ENCODE measurements around the gene CDH26. TPM values are rescaled to one million over a fixed set of nuclear protein-coding genes. Genes with fewer than 3 reads are reported as not detected.

CDH26 gene
- 1.3 TPM for total RNA-seq

DNA sequence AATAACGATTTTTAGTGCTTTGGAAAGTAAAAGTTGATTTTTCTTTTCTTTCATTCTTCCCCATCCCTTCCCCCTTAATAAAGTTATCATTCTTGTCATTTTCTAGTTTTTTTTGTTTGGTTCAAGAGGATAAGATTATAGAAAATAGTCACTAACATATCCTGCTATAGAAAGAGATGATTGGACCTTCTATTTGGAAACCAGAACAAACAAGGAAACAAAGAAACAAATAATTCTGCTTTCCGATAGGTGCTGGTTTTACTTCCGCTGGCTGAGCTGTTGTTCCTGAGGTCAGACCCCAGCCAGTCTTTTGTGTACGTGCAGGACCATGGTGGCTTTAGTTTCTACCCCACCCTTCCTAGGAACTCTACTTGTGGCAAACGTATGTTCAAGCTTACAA, at the start of gene CDH26:
Gene CDH26 (plus strand): TSS at position 301 of the 400 bp plus-strand sequence. CDS start 304 bp downstream, outside the sequence.
- no peak for ATAC-seq

- ATAC-seq, result no peak
These were observed 49.4 kb upstream of the CDH26 start for GRCh38 chr20:59908855-59909254.

- ATAC-seq, result no peak
These were observed 47.2 kb upstream of the CDH26 start for GRCh38 chr20:59911041-59911440.

DNA sequence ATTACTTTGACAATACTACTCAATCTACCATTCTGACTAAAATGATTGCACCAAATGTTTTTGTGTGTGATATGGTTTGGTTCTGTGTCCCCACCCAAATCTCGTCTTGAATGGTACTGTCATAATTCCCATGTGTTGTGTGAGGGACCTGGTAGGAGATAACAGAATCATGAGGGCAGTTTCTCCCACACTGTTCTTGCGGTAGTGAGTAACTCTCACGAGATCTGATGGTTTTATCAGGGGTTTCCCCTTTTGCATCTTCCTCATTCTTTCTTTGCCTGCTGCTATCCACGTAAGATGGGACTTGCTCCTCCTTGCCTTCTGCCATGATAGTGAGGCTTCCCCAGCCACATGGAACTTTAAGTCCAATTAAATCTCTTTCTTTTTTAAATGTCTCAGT, 45.6 kb upstream of the CDH26 start:
- no peak for ATAC-seq

DNA sequence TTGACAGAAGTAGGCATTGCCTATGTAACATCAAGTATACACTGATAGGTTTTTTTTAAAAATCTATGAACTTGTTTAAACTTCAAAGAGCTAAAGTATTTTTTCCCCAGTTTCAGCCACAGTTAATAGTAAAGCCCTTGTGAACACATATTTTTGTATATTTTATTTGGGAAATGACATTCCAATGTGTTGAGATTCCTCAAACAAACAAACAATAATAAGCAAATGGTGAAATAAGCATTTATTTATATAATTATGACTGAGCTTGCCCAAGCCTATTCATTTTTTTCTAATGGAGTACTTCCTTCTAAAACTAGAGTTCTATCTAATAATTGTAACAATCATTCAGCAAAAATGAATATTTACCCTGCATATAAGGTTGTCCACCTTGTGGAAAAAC, 37.3 kb upstream of the CDH26 start:
- no peak for ATAC-seq

DNA sequence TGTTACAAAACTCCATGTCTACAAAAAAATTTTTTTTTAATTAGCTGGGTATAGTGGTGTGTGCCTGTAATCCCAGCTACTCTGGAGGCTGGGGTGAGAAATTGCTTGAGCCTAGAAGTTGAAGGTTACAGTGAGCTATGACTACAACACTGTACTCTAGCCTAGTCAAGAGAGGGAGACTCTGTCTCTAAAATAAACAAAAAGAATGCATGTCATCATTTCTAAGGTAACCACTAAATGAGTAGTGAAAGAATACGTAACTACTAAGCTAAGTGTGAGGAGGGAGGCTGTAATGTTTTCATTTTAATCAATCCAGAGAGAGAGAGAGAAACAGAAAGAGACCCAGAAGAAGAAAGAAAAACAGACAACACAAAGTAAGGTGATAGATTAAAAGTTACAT, 34.7 kb upstream of the CDH26 start:
- no peak for ATAC-seq

DNA sequence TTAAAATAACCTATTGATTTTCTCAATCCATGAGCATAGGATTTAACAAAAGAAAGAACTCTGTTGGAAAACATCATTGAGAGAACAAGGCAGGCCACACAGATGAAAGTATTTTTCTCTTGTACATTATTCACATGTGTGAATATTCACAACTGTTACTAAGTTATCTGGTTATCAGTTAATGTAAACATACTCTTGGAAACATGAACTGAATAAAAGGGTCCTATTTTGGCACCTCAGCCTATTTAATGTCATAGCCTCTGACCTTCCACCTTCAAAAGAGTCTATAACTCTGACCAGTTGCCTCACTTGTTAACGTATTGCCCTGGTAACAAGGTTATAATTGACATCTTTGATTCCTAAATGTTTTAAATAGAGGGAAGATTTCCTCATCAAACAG, 32.9 kb upstream of the CDH26 start:
- ATAC-seq, result no peak

DNA sequence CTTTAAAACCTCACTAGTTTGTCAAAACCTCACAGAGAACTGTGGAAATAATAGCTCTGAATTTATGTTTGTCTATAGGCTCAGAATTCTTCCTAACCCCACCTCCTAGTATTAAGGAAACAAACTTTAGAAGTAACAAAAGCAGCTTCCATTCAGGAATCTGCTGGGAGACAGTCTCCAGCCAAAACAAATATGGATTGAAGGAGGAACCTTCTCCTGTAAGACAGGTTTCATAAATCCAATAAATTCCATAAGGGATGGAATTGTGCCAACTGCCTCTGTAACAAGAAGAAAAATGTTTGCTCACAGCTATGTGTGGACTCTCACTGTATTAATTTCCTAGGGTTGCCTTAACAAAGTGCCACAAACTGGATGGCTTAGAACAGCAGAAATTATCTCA, 32.3 kb upstream of the CDH26 start:
- ATAC-seq, result no peak

GRCh38 chr20:59931511-59932312, 26.5 kb upstream of the CDH26 start:
- ATAC-seq, result no peak

DNA sequence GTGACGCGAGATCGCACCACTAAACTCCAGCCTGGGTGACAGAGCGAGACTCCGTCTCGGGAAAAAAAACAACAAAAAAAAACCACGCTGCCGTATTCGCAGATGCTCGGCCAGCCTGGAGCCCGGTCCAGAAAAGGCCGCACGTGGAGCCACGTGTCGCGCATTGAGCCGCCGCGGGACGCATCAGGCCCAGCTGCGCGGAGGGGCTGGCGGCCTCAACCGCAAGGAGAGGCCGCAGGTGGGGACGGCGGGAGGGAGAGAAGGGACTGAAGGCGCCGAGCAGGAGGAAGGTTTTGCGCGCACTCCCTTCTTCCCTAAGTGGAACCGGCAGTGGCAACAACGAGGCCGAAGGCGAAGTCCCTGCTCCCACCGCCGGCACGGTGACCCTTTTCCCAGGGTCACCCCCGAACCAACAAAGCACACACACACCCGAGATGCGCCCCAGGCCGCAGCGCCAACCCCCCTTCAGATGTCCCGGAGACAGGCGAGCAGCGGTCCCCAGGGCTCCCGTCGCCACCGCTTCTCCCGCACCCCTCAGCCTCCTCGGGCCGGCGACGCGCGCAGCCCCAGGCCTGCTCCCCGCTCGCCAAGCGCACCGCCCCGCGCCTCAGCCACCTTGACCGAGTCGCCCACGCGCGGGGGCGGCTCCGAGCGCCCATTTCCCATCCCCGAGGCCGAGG, 25.5 kb upstream of the CDH26 start:
- no peak for ATAC-seq

GRCh38 chr20:59933296-59933848, 24.9 kb upstream of the CDH26 start, which contains the start of gene SYCP2:
TSS of gene SYCP2 (minus strand) at chr20:59933637. CDS start at chr20:59922413, 11,224 bp downstream.
- peak; percentile 35 for ATAC-seq

DNA sequence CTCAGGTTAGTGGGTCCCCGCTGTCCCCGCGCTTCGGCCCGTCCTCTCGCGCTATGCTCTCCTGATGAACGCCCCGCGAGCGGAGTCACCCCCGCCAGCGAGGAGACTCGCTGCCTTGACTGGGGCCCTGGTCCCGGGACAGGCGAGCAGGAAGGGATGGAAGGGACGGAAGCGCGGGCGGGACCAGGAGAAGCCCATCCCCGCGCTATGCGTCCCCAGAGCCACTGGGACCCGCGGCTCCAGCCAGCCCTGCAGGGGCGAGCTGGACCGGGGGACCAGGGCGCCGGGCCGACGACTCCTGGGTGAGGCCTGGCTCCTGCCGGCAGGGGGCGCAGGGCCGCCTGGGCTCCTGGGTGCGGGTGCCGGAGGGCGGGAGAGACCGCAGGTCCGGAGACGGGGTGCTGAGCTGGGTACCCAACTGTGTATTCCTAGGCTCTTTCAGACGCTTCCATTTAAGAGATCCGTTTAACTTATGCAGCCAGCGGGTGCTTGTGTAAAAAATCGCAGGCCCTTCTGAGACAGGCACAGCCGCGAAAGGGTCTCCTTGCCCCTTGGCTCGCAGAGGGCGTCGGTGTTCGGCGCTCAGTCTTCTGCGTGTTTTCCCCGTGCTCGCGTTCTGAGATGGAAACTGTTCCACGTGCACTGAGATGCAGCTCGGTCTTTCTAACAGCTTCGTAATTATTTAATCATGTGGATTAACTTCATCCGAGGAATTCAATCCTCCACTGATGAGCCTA, 24.2 kb upstream of the CDH26 start:
- peak; percentile 83 for ATAC-seq

DNA sequence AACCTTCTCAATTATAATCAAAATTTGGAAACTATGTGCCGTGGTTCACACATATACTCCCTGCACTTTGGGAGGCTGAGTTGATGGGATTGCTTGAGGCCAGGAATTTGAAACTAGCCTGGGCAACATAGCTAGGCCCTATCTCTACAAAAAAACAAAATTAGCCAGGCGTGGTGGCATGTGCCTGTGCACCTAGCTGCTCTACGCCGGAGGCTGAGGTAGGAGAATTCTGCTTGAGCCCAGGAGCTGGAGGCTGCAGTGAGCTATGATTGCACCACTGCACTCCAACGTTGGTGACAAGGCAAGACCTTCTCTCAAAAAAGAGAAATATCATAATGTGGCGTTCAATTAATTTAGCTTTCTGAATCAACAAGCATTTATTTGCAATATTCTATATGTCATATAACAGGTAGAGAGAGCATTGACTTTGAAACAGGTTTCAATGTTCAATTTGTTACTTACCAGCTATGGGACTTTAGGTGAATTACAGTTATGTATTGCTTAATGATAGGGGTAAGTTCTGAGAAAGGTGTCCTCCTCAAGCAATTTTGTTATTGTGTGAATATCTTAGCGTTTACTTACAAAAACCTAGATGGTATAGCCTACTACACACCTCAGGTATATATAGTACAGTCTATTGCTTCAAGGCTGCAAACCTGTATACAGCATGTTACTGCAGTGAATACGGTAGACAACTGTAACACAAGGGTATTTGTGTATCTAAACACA, 22.6 kb upstream of the CDH26 start:
- ATAC-seq, result no peak

DNA sequence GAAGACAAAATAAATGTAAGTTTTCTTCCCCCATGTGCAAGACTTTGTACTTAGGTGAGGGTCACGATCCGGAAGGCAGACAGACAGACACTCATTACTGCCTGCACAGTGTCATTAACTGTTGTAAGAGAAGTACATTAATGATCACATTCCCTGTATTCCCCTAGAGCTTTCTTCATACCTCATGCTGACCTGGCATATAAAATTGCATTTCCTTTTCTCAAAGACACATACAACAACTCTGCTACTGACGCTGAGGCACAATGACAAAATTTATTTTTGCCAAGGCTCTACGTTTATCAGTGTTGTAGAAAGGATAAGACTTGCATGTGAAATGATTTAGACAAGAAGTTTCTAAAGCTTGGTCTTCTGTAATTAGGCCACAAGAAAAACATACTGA, 21.8 kb upstream of the CDH26 start:
- ATAC-seq, result no peak

DNA sequence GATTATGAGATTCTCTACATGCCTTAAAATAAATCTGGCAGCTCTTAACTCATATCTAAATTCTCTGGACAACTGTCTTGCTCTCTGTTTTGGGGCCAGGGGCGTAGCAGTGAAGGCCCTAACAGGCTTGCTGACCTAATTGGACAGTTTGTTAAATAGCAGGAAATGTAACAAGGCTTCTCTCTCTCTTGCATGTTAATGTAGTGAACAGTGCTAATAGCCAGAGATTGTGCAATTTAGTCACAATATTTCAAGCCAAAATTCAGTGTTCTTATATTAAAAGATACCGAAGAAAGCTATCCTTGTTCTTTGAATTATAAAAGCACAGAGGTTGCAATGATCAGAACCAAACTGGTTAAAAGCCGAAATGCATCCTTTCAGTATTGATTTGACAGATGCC, 21.1 kb upstream of the CDH26 start:
- no peak for ATAC-seq

DNA sequence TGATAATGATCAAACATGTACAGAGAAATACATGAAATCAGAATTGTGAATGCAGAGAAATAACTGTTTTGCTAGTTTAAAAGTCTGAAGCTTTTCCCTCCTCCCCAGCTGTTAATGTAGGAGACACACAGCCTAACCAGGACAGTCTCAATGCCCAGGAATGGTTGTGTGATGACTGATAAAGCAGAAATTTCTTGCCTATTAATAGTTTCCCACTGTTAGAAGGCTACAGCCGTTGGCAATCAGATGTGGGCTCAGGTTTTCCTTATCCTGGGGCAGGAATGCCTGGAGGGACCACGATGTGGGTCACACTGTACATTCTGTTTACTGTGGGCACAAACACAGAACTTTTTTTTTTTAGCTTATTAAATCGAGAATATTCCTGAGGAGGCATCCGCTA, 20.0 kb upstream of the CDH26 start:
- ATAC-seq, result no peak

GRCh38 chr20:59938696-59939051, 19.5 kb upstream of the CDH26 start:
- no peak for ATAC-seq

DNA sequence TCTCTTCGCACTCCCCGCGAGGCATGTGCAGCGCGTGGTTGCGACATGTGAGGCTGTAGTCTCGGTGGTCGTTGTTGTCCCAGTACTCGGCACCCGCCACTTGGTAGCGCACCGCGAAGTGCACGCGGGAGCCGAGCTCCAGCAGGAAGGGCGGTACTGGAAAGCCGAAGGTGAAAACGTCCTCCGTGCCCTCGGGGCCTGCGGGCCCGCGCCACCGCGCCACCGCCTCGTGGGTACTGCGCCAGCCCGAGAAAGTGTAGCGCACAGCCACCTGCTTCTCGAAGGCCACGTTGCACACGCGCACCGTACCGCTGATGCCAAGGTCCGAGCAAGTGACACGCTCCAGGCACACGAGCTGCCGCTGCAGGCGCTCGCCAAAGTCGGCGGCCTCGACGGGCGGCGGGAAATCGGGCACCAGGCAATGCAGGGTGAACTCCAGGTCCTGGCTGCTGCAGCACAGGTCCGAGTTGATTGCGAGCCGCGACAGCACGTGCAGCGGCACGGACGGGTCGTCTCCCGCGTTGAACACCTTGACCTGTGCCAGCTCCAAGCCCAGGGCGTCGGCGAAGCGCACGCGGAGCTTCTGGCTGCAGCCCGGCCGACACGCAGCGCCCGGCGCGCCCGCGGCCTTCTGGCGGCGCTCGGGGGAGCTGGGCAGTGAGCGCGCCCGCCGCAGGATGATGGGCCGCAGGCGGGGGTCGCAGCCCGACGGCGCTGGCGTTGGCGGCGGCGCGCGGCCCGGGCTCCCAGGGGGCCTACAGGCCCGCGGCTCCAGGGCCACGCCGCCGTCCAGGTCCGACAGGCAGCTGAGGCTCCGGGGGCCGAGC, 19.0 kb upstream of the CDH26 start:
- peak; percentile 32 for ATAC-seq

DNA sequence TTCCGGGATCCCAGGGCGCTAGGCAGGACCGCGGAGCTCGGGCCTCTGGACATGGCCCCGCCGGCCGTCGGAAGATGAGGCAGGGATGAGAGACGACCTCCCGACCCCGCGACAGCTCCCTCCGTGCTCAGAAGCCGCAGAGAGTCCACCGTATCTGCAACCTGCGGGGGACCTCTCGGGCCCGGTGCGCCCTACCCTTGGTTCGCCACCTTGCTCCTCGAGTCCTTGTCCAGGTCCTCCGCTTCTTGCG, 18.4 kb upstream of the CDH26 start:
- ATAC-seq, result no peak

DNA sequence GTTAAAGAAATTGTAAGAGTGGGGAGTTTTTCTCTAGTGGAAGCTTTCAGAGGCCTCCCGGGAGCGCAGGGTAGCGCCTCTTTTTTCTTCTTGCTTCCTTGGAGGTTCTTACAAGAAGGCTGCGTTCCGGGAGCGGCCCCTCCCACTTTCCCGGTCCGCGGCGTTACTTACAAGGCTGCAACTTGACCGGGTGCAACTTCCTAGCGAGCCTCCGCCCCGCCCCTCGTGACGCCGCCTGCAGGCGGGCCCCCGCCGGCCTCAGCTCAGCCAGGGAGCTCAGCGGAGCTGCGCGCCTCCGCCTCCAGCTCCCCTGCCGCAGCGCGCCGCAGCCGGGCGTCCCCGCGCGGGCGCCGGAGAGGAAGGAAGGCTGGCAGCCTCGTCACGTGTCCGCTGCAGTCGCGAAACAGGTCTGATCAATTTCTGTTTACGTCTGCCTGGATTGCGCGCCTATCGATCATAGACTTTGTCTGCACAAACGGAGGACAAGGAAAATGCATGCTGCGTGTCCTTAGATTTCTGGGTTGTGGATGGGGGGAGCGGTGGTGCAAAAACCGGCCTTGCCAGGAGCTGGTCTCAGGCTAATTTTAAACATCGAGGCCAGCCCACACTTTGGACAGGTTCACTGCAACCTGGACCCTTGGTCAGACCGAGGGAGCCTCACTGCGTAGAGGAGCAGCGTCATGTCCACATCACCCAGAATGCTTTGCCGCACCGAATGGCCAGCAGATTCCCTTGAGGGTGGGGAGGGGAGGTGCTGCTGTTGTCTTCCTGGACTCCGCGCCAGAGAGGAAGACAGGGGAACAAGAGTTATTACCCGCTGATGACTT, 17.9 kb upstream of the CDH26 start, which contains the start of the genes FAM217B and PPP1R3D:
Gene FAM217B (plus strand): TSS at position 261 of the 827 bp plus-strand sequence. CDS start 3,555 bp downstream, outside the sequence.
Gene PPP1R3D (minus strand): TSS at position 177 of the 827 bp plus-strand sequence. CDS start 374 bp downstream, outside the sequence.
- ATAC-seq, result peak; percentile 98

DNA sequence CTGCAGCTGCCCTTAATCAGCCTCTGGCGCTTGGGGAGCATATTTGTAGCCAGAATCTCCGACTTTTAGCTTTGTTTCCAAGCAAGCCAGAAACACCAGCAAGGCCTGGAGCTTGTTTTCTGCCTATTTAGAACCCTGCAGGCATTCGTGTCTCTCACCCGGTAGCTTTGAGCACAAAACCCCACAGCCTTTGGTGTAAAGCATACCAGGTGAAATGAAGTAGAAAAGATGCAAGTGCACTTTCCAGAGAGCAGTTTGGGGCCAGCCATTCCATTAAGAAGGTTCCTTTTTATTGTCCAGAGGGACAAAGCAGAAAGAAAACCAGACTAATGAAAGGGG, 17.3 kb upstream of the CDH26 start:
- no peak for ATAC-seq
